HepG2 (cell line): ENCODE measurements around the gene PCGF2. TPM values are rescaled to one million over a fixed set of nuclear protein-coding genes. Genes with fewer than 3 reads are reported as not detected.

Experiments used
- ARID4A ChIP-seq: sonication (generic); formaldehyde crosslinking; IDR thresholded peaks from 2 replicates; pipeline ENCODE4 v1.5.0; 2020; ENCODE audit warnings: mild to moderate bottlenecking, missing genetic modification reagents, borderline replicate concordance
- GRHL1 ChIP-seq: sonication (generic); formaldehyde crosslinking; conservative IDR thresholded peaks from 2 replicates; pipeline ENCODE4 v1.8.0; 2022; ENCODE audit warnings: missing genetic modification reagents
- HDAC1 ChIP-seq: sonication (generic); formaldehyde crosslinking; IDR thresholded peaks from 2 replicates; pipeline ENCODE4 v1.5.1; 2020; ENCODE audit warnings: mild to moderate bottlenecking, missing genetic modification reagents
- HHEX ChIP-seq: IDR thresholded peaks from 2 replicates; pipeline ENCODE4 v1.6.1; 2016; ENCODE audit warnings: control low read depth
- ISX ChIP-seq: sonication (generic); formaldehyde crosslinking; conservative IDR thresholded peaks from 2 replicates; pipeline ENCODE4 v1.5.0; 2020; ENCODE audit warnings: missing genetic modification reagents
- KDM6A ChIP-seq: IDR thresholded peaks from 2 replicates; pipeline ENCODE4 v1.6.1; 2016; ENCODE audit warnings: low read depth
- NFYB ChIP-seq: sonication (generic); formaldehyde crosslinking; IDR thresholded peaks from 2 replicates; pipeline ENCODE4 v1.4.0; 2020; ENCODE audit warnings: missing genetic modification reagents
- PAXIP1 ChIP-seq: sonication (generic); formaldehyde crosslinking; conservative IDR thresholded peaks from 2 replicates; pipeline ENCODE4 v1.4.0; 2020; ENCODE audit warnings: mild to moderate bottlenecking, missing genetic modification reagents, moderate library complexity
- PRPF4 ChIP-seq: fragments of 200-400 bp; formaldehyde crosslinking; IDR thresholded peaks from 2 replicates; pipeline ENCODE4 v1.6.1; 2016; ENCODE audit warnings: low read length, low read depth; ENCODE audit not compliant: poor library complexity, severe bottlenecking
- SATB2 ChIP-seq: sonication (generic); formaldehyde crosslinking; IDR thresholded peaks from 2 replicates; pipeline ENCODE4 v1.5.0; 2020; ENCODE audit warnings: missing genetic modification reagents
- TIGD3 ChIP-seq: sonication (generic); formaldehyde crosslinking; IDR thresholded peaks from 2 replicates; pipeline ENCODE4 v1.5.1; 2020; ENCODE audit warnings: mild to moderate bottlenecking, missing genetic modification reagents, borderline replicate concordance
- YY1 ChIP-seq: IDR thresholded peaks from 2 replicates; pipeline ENCODE4 v1.6.1; 2011; ENCODE audit warnings: low read length, low read depth, moderate library complexity, mild to moderate bottlenecking; ENCODE audit not compliant: insufficient read depth, insufficient replicate concordance
- ZNF281 ChIP-seq: sonication (generic); formaldehyde crosslinking; IDR thresholded peaks from 2 replicates; pipeline ENCODE4 v1.4.0; 2020; ENCODE audit warnings: missing genetic modification reagents, borderline replicate concordance
- ZNF282 ChIP-seq: fragments of 450-650 bp; IDR thresholded peaks from 2 replicates; pipeline ENCODE4 v1.6.1; 2018; ENCODE audit not compliant: partially characterized antibody
- polyA plus RNA-seq, 8 experiments: library from polyadenylated mRNA; depleted of rRNA in 3 of 8; stranded (reverse) in 7 of 8; unstranded in 1 of 8; fragments of >200 nt; fragmentation: Illumina TruSeq in 4 of 8; extraction: Trizol in 4 of 8; gene quantifications; 2 replicates each; pipeline versions ENCODE4 v1.2.1 to v1.2.3, GENCODE V29; 2011 to 2016; ENCODE audit warnings: low read depth in 4 of 8, missing spikeins in 1 of 8, mixed read lengths in 1 of 8; ENCODE audit not compliant: insufficient read depth in 1 of 8
- total RNA-seq, 5 experiments: library from RNA; depleted of rRNA; stranded (reverse); fragments of >200 nt; fragmentation: Illumina TruSeq; extraction: Trizol; gene quantifications; 2 replicates each; pipeline ENCODE4 v1.2.3, GENCODE V29; 2016; ENCODE audit warnings: low read depth in 1 of 5

The PCGF2 gene
- total and polyA plus RNA-seq, 2 of the 13 experiments (the other 11 are each of a cell fraction or from before 2014, with no cell fraction given) = 11.6 to 29.4 TPM

- TF ChIP-seq PAXIP1 (peak; percentile 98), TIGD3 (CRISPR knock-in tag) (no peak; the same call in 1 of the 2 replicates), ZNF282 (no peak), PRPF4 (peak; percentile 61), ZNF281 (CRISPR knock-in tag) (peak; percentile 96), YY1 (peak; percentile 70), HHEX (CRISPR knock-in tag) (peak; percentile 81), HDAC1 (peak; percentile 97), SATB2 (CRISPR knock-in tag) (no peak), NFYB (CRISPR knock-in tag) (no peak; the same call in 1 of the 2 replicates), KDM6A (CRISPR knock-in tag) (peak; percentile 86), GRHL1 (CRISPR knock-in tag) (no peak), ISX (CRISPR knock-in tag) (peak; percentile 87; the same call in 1 of the 2 replicates), ARID4A (CRISPR knock-in tag) (peak; percentile 95)
Observed at GRCh38 chr17:38703742-38704605, 44.2 kb downstream of the PCGF2 start (continued).
